Endodermal cell (in vitro differentiated cells): ENCODE data around the gene PAGE4. TPM values are rescaled to one million over a fixed set of nuclear protein-coding genes. Genes with fewer than 3 reads are reported as not detected.
A peak's percentile ranks its signal among the peaks of the same experiment; 100 is the strongest.

ENCODE experiments used
- DNase-seq: peaks from one replicate; pipeline ENCODE4 v3.0.0-alpha.2; 2017
- H3K27ac ChIP-seq: 2 replicates; pipeline ENCODE4 v1.5.1; 2013; ENCODE audit warnings: mild to moderate bottlenecking, low read depth, low read length, moderate library complexity
- H3K27me3 ChIP-seq: 2 replicates; pipeline ENCODE4 v1.6.1; 2013; ENCODE audit warnings: mild to moderate bottlenecking, low read length, moderate library complexity; ENCODE audit not compliant: insufficient read depth, control insufficient read depth, poor library complexity, severe bottlenecking
- H3K36me3 ChIP-seq: 2 replicates; pipeline ENCODE4 v1.7.0; 2013; ENCODE audit warnings: mild to moderate bottlenecking, low read length, moderate library complexity; ENCODE audit not compliant: control insufficient read depth, insufficient read depth
- H3K4me1 ChIP-seq: one replicate; pipeline ENCODE4 v1.7.0; 2013; ENCODE audit warnings: low read length; ENCODE audit not compliant: control insufficient read depth, insufficient read depth
- H3K4me3 ChIP-seq: 2 replicates; pipeline ENCODE4 v1.5.1; 2013; ENCODE audit warnings: mild to moderate bottlenecking, low read length, moderate library complexity
- H3K9ac ChIP-seq: 2 replicates; pipeline ENCODE4 v1.6.1; 2013; ENCODE audit warnings: mild to moderate bottlenecking, low read length, moderate library complexity; ENCODE audit not compliant: poor library complexity, severe bottlenecking; ENCODE audit errors: extremely low read depth
- H3K9me3 ChIP-seq: 2 replicates; pipeline ENCODE4 v1.6.1; 2013; ENCODE audit warnings: mild to moderate bottlenecking, low read length, moderate library complexity; ENCODE audit not compliant: control insufficient read depth
- H3K27ac Mint-ChIP-seq: 2 replicates; pipeline ENCODE4 v1.8.0; 2020; ENCODE audit warnings: mixed read lengths
- H3K27me3 Mint-ChIP-seq: 2 replicates; pipeline ENCODE4 v1.8.0; 2021; ENCODE audit warnings: mild to moderate bottlenecking, mixed read lengths; ENCODE audit not compliant: insufficient read depth
- H3K36me3 Mint-ChIP-seq: 2 replicates; pipeline ENCODE4 v1.8.0; 2020; ENCODE audit warnings: low read depth, mixed read lengths
- H3K4me1 Mint-ChIP-seq: 2 replicates; pipeline ENCODE4 v1.8.0; 2020; ENCODE audit warnings: mixed read lengths
- H3K4me3 Mint-ChIP-seq: 2 replicates; pipeline ENCODE4 v1.8.0; 2020; ENCODE audit warnings: mild to moderate bottlenecking, moderate library complexity, mixed read lengths
- H3K9me3 Mint-ChIP-seq: 2 replicates; pipeline ENCODE4 v1.8.0; 2020; ENCODE audit warnings: mild to moderate bottlenecking, mixed read lengths
- WGBS, 2 experiments: methylation state at CpG; one replicate each; pipeline versions ENCODE4 v1.1.5 to v1.1.7; 2013; ENCODE audit warnings: missing lambda C conversion rate in 2 of 2, mixed read lengths in 1 of 2; ENCODE audit not compliant: insufficient coverage in 1 of 2, insufficient read length in 1 of 2; 5-methylcytosine and 5-hydroxymethylcytosine counted together
- total RNA-seq, 2 donors: library from RNA; stranded (reverse); fragmentation: NEBNext Ultra II Directional in 1 of 2; extraction: Animal tissue kit (Norgen Biotek cat#: 25700) in 1 of 2; gene quantifications; 2 replicates in 1 of 2; 3 replicates in 1 of 2; pipeline ENCODE4 v1.2.1, GENCODE V29; 2021
- TF ChIP-seq, protein P1 (sequence below): fragments of 200-600 bp; sonication (generic); conservative IDR thresholded peaks from 2 replicates; pipeline ENCODE4 v1.5.0; 2021; ENCODE audit warnings: antibody characterized with exemption, mild to moderate bottlenecking

Gene PAGE4
- total RNA-seq, 2 donors from 2014 or later = not detected

DNA sequence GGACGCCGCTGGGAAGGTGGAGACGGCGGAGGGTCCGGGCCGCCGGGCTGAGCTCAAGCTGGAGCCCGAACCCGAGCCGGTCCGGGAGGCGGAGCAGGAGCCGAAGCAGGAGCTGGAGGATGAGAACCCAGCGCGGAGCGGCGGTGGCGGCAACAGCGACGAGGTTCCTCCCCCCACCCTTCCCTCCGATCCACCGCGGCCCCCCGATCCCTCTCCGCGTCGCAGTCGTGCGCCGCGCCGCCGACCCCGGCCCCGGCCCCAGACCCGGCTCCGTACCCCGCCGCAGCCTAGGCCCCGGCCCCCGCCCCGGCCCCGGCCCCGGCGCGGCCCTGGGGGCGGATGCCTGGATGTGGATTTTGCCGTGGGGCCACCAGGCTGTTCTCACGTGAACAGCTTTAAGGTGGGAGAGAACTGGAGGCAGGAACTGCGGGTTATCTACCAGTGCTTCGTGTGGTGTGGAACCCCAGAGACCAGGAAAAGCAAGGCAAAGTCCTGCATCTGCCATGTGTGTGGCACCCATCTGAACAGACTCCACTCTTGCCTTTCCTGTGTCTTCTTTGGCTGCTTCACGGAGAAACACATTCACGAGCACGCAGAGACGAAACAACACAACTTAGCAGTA, 50.7 kb downstream of the PAGE4 start:
- peak overlapping the region; percentile 83 for H3K4me3 ChIP-seq
- H3K27ac Mint-ChIP-seq = no peak overlapping the region
- TF ChIP-seq, protein P1, sequence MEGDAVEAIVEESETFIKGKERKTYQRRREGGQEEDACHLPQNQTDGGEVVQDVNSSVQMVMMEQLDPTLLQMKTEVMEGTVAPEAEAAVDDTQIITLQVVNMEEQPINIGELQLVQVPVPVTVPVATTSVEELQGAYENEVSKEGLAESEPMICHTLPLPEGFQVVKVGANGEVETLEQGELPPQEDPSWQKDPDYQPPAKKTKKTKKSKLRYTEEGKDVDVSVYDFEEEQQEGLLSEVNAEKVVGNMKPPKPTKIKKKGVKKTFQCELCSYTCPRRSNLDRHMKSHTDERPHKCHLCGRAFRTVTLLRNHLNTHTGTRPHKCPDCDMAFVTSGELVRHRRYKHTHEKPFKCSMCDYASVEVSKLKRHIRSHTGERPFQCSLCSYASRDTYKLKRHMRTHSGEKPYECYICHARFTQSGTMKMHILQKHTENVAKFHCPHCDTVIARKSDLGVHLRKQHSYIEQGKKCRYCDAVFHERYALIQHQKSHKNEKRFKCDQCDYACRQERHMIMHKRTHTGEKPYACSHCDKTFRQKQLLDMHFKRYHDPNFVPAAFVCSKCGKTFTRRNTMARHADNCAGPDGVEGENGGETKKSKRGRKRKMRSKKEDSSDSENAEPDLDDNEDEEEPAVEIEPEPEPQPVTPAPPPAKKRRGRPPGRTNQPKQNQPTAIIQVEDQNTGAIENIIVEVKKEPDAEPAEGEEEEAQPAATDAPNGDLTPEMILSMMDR = no peak
- peaks cover 53% of the 10 kb centered on the region for H3K9me3 Mint-ChIP-seq
- H3K9ac ChIP-seq = no peak overlapping the region
- H3K4me1 ChIP-seq = no peaks in the 10 kb centered on the region
- no peaks in the 10 kb centered on the region for H3K4me1 Mint-ChIP-seq
- no peak overlapping the region for H3K27ac ChIP-seq
- DNase-seq = no peak
- H3K27me3 Mint-ChIP-seq = peaks cover 7% of the 10 kb centered on the region
- H3K27me3 ChIP-seq = no peaks in the 10 kb centered on the region
- peaks cover 5% of the 10 kb centered on the region for H3K36me3 Mint-ChIP-seq
- H3K9me3 ChIP-seq = no peaks in the 10 kb centered on the region
- no peaks in the 10 kb centered on the region for H3K36me3 ChIP-seq
- peak overlapping the region; percentile 67 for H3K4me3 Mint-ChIP-seq
- 0 to 6% methylated on average over 1 to 47 of the region's 55 CpGs for WGBS, 2 experiments

GRCh38 chrX:49880668-49881067, 51.6 kb downstream of the PAGE4 start:
- peaks cover 5% of the 10 kb centered on the region for H3K36me3 Mint-ChIP-seq
- Histone ChIP-seq H3K9ac (no peak overlapping the region), H3K27me3 (no peaks in the 10 kb centered on the region), H3K4me1 (no peaks in the 10 kb centered on the region), H3K36me3 (no peaks in the 10 kb centered on the region), H3K9me3 (no peaks in the 10 kb centered on the region), H3K4me3 (peak overlapping the region; percentile 83), H3K27ac (no peak overlapping the region)
- DNase-seq = no peak
- 95 to 100% methylated on average over 1 to 12 of the region's 12 CpGs for WGBS, 2 experiments
- TF ChIP-seq, protein P1 = no peak
- H3K4me1 Mint-ChIP-seq = no peaks in the 10 kb centered on the region
- peak overlapping the region; percentile 67 for H3K4me3 Mint-ChIP-seq
- no peak overlapping the region for H3K27ac Mint-ChIP-seq
- peaks cover 7% of the 10 kb centered on the region for H3K27me3 Mint-ChIP-seq
- H3K9me3 Mint-ChIP-seq = peaks cover 54% of the 10 kb centered on the region

Other genes with a start within 250 kb of the PAGE4 start
- gene GAGE12H, start 249.4 kb upstream of the PAGE4 start, total RNA-seq = not detected
- gene GAGE2A, start 239.8 kb upstream of the PAGE4 start, total RNA-seq = not detected
- not detected for gene GAGE1, start 230.3 kb upstream of the PAGE4 start, total RNA-seq
- not detected for gene PAGE1, start 133.3 kb upstream of the PAGE4 start, total RNA-seq
- 1 to 10 TPM; 7.1 to 8.2 TPM for gene USP27X, start 50.2 kb downstream of the PAGE4 start, total RNA-seq
- gene CLCN5, start 93.3 kb downstream of the PAGE4 start, total RNA-seq = 10 to 100 TPM; 12.9 to 18.9 TPM